ACC112 (cell line): ENCODE results near the gene ZNF462.
A peak's percentile ranks its signal among the peaks of the same experiment; 100 is the strongest.

ENCODE experiments used
- H2AFZ ChIP-seq: fragments of 200-600 bp; sonication (generic); one replicate; pipeline ENCODE4 v1.6.0; 2017; ENCODE audit warnings: antibody characterized with exemption, low read length; ENCODE audit not compliant: unreplicated experiment
- H3K27ac ChIP-seq: fragments of 200-600 bp; sonication (generic); 2 replicates; pipeline ENCODE4 v1.5.1; 2014; ENCODE audit warnings: low read depth, mild to moderate bottlenecking, antibody characterized with exemption, low read length, moderate library complexity
- H3K27me3 ChIP-seq: fragments of 200-600 bp; sonication (generic); 2 replicates; pipeline ENCODE4 v1.6.1; 2014; ENCODE audit warnings: mild to moderate bottlenecking, antibody characterized with exemption, low read length, moderate library complexity, mixed read lengths; ENCODE audit not compliant: insufficient read depth
- H3K36me3 ChIP-seq: fragments of 200-600 bp; sonication (generic); 2 replicates; pipeline ENCODE4 v1.6.1; 2016; ENCODE audit warnings: mild to moderate bottlenecking, antibody characterized with exemption, low read length, moderate library complexity, mixed read lengths; ENCODE audit not compliant: insufficient read depth
- H3K4me1 ChIP-seq: fragments of 200-600 bp; sonication (generic); one replicate; pipeline ENCODE4 v1.6.1; 2016; ENCODE audit warnings: low read length, mixed read lengths; ENCODE audit not compliant: insufficient read depth, unreplicated experiment, control insufficient read depth
- H3K4me3 ChIP-seq: fragments of 200-600 bp; sonication (generic); 2 replicates; pipeline ENCODE4 v1.5.1; 2014; ENCODE audit warnings: mild to moderate bottlenecking, low read depth, low read length
- H3K79me2 ChIP-seq: fragments of 200-600 bp; sonication (generic); one replicate; pipeline ENCODE4 v1.6.0; 2016; ENCODE audit warnings: low read length; ENCODE audit not compliant: control insufficient read depth, unreplicated experiment, insufficient read depth

Gene ZNF462

DNA sequence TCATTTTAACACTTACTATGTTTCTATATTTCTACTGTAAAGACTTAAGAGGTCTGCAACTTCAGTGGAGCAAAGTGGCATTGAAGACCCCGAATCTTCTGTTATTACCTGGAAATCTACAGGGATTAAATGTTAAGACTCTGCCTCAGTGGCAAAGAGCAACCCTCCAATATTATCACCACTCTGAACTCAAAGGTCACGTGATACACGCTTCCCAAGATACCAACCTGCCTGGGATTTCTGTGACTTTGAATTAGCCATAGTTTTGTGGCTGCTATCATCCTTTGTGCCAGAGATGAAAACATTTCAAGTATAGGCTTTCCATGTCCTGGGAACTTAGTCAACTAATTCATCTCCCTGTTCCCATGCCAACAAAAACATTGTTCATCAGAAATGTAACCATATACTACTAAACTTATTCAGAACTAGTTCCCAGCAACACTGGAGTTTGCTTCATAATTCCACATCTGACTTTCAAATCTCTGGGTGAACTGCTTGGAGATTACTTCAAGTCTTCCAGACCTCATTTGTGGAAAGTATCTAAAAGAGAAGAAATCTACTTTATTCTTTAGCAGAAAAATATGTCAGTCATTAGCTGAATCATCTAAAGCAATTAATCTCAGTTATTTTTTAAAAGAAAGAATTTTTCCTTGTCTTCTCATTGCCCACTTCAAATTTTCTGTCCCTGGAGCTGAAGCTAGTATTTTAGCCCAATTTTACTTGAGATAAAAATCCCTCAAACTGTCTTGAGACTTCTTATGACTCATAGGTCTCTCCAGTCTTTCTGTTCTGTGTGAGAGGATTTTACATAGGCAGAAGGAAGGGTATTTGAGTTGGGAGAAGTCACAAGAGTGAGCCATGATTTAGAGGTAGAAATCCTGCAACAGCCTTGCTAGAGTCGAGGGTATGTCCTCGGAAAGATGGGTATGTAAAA, 83.0 kb downstream of the ZNF462 start:
- Histone ChIP-seq H2AFZ (no peak overlapping the region), H3K4me1 (peaks cover 30% of the 10 kb centered on the region), H3K36me3 (peaks cover 13% of the 10 kb centered on the region; the same call in 1 of the 2 replicates), H3K4me3 (peak overlapping the region; percentile 15), H3K27ac (peak overlapping the region; percentile 99), H3K27me3 (no peaks in the 10 kb centered on the region), H3K79me2 (no peaks in the 10 kb centered on the region)

DNA sequence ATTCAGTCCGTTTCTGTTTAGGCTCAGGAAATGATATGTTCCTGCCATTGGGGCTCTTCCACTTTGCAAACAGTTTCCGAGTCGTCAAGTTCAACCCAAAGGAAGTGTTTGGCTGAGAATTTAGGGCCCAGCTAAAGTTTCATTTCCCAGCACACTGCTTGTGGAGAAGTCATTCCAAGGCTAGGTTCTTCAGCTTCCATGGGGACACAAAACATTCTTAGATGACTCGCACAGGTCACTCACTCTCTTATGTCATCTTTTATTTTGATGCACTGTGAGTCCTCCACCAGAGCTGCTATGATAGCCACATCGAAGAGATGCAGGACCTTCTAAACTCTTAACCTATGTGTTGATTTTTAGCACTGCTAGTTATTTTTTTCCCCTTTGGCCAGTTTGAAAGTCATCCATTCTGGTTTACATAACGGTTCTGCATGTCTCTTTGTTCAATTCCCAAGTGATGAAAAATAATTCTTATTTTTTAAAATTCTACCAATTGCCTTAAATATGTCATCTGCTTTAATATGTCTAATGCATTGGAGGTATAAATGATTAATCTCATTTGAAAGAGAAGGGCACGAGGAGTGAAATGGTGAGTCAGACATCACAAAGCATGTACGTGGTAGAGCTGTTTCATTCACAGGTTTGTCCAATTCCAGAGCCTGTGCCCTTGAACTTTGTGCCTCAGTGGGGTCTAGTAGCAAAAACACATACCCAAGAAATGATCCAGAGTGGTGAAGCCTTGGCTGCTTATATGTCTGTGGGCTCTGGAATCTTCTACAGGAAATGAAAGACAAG, 84.3 kb downstream of the ZNF462 start:
- Histone ChIP-seq H3K27me3 (no peaks in the 10 kb centered on the region), H3K79me2 (no peaks in the 10 kb centered on the region), H3K4me3 (no peak overlapping the region), H3K27ac (peak overlapping the region; percentile 99), H3K36me3 (peaks cover 9% of the 10 kb centered on the region; the same call in 1 of the 2 replicates), H2AFZ (no peak overlapping the region), H3K4me1 (peaks cover 30% of the 10 kb centered on the region)

DNA sequence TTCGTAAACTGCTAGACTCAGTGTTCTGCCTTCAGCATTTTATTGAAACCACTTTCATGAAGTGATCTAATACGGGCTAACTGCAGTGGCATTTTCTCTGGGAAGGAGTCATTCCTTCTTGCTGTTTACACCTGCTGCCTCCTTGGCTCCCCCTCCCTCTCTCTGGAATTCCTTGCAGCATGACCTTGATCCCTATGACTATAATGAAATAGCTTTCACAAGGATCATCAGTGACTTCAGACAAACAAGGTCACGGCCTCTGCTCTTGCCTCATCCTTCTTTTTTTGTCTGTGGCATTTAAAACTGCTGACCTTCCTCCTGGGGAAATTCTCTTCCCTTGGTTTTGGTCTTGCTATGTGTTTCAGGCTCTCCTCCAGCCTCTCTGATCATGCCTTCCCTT, 90.2 kb downstream of the ZNF462 start:
- Histone ChIP-seq H3K27ac (peak overlapping the region; percentile 14; the same call in 1 of the 2 replicates), H3K79me2 (no peaks in the 10 kb centered on the region), H3K4me1 (peaks cover 45% of the 10 kb centered on the region), H3K4me3 (no peak overlapping the region), H3K36me3 (peaks cover 24% of the 10 kb centered on the region), H3K27me3 (no peaks in the 10 kb centered on the region), H2AFZ (no peak overlapping the region)

DNA sequence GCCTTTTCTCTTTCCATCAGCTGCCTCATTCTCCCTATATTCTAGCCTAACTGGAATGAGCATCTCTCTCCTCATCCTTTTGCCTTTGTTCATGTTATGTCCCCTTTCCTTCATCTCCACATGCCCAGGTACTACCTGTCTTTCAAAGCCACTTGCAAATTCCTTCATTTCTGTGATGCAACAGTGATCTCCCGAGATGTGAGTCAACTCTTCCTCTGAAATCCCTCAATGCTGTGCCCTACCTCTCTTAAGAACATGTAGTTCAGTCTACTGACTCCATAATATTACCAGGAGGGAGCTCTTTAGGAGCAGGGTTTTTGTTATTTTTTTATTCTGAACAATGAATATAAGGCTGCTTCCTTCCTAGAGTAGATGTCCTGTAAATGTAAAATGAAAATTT, 91.6 kb downstream of the ZNF462 start:
- Histone ChIP-seq H3K4me1 (peaks cover 58% of the 10 kb centered on the region), H3K36me3 (peaks cover 31% of the 10 kb centered on the region), H3K79me2 (no peaks in the 10 kb centered on the region), H3K27me3 (no peaks in the 10 kb centered on the region), H3K27ac (peak overlapping the region; percentile 32; the same call in 1 of the 2 replicates), H2AFZ (no peak overlapping the region), H3K4me3 (no peak overlapping the region)

DNA sequence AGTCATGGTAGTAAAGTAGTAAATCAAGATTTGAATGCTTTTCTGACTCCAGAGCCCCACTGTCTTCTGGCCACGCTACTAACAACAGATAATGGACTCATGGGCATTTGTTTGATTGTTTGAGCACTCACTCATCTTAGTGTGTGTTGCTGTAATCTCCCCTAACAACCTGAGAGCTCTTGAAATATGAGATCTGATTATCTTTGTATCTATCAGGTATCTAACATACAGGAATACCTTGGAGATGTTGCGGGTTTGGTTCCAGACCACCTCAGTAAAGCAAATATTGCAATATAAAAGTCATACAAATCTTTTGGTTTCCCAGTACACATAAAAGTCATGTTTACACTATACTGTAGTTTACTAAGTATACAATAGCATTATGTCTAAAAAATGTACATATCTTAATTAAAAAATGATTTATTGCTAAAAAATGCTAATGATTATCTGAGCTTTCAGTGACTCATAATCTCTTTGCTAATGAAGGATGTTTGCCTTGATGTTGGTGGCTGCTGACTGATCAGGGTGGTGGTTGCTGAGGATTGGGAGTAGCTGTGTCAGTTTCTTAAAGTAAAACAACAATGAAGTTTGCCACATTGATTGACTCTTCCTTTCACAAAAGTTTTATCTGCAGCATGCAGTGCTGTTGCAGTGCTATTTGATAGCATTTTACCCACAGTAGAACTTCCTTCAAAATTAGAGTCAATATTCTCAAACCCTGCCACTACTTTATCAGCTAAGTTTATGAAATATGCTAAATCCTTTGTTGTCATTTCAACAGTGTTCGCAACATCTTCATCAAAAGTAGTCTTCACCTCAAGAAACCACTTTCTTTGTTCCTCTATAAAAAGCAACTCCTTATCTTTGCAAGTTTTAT, 92.2 kb downstream of the ZNF462 start:
- H3K27me3 ChIP-seq, result no peaks in the 10 kb centered on the region
- no peaks in the 10 kb centered on the region for H3K79me2 ChIP-seq
- H3K36me3 ChIP-seq, result peaks cover 38% of the 10 kb centered on the region
- H3K4me3 ChIP-seq, result no peak overlapping the region
- peaks cover 58% of the 10 kb centered on the region for H3K4me1 ChIP-seq
- H2AFZ ChIP-seq, result no peak overlapping the region
- peak overlapping the region; percentile 32; the same call in 1 of the 2 replicates for H3K27ac ChIP-seq

DNA sequence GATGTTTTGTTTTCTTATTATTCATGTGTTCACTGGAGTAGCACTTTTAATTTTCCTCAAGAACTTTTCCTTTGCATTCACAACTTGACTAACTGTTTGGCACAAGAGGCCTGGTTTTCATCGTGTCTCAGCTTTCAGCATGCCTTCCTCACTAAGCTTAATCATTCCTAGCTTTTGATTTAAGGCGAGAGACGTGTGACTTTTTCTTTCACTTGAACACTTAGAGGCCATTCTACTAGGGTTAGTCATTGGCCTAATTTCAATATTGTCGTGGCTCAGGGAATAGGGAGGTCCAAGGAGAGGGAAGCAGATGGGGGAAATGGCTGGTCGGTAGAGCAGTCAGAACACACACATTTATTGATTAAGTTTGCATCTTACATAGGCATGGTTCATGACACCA, 94.0 kb downstream of the ZNF462 start:
- H3K27ac ChIP-seq, result peak overlapping the region; percentile 41
- no peak overlapping the region for H3K4me3 ChIP-seq
- peaks cover 66% of the 10 kb centered on the region for H3K4me1 ChIP-seq
- H3K27me3 ChIP-seq, result no peaks in the 10 kb centered on the region
- H3K36me3 ChIP-seq, result peaks cover 52% of the 10 kb centered on the region
- no peaks in the 10 kb centered on the region for H3K79me2 ChIP-seq
- H2AFZ ChIP-seq, result no peak overlapping the region

DNA sequence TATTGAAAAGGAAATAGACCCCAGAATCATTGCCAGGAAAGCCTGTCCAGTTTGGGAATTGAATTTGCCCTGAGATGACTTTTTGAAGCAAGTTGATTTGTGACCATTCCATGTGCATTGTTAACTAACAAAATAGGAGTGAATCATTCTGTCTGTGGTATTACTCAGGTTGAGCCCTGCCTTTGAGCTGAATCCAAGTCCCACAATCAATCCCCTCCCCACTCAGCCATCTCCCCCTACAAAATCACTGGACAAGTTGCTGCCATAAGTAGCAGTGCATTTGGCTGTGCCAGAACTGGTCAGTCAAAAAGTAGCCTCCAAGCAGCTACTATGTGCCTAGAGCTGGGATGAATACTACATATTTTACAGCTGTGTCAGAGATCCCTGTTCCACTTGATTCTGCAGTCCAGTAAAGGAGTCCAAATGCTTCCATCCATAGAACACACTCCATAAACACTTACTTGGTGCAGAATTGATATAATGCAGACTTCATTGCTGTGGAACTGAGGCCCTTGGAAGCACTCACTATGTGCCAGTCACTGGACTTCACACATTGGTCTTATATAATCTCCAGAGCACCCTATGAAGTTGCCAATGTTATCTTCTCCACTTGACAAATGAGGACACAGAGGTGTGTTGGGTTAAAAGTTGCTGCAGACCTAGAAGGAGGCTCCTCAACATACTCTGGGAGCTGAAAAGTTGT, 96.1 kb downstream of the ZNF462 start:
- H2AFZ ChIP-seq, result no peak overlapping the region
- no peaks in the 10 kb centered on the region for H3K27me3 ChIP-seq
- H3K4me3 ChIP-seq, result no peak overlapping the region
- peaks cover 62% of the 10 kb centered on the region for H3K36me3 ChIP-seq
- H3K27ac ChIP-seq, result peak overlapping the region; percentile 51
- no peaks in the 10 kb centered on the region for H3K79me2 ChIP-seq
- peaks cover 65% of the 10 kb centered on the region for H3K4me1 ChIP-seq

DNA sequence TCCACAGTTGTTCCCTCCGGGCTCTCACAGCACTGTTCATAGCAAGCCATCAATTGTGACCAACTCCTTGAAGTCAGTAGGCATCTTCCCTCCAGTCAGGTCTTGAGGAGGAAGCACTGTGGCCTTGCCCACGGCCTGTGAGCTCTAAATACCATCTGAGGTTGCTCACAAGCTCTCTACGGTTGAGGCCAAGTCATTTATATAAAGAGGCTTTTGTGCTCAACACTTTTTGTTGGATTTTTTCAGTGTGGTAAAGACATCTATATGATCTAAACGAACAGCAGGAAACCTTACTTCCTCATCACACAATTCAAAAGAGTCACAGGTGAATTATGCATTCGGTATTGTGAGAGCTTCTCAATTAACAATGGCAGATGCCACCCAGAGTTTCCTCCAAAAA, 97.3 kb downstream of the ZNF462 start:
- no peak overlapping the region for H3K4me3 ChIP-seq
- no peak overlapping the region for H3K27ac ChIP-seq
- peaks cover 57% of the 10 kb centered on the region for H3K36me3 ChIP-seq
- no peak overlapping the region for H2AFZ ChIP-seq
- H3K4me1 ChIP-seq, result peaks cover 66% of the 10 kb centered on the region
- H3K79me2 ChIP-seq, result peaks cover 3% of the 10 kb centered on the region
- no peaks in the 10 kb centered on the region for H3K27me3 ChIP-seq

DNA sequence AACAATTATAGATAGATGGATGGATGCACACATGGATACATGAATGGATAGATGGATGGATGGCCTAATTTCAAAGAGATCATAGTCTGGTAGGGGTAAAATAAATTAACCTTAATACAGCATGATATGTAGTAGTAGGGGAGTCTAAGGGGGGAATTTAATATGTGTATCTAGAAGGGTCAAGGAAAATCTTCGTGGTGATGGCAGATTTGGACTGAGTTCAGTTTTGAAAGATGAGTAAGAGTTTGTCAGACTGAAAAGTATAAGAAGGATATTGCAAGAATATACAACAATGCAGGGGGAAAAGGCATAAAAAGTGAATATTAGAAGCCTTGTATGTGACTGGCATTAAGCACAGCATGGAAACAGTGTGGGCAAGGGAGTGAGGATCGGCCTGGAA, 98.7 kb downstream of the ZNF462 start:
- H3K27me3 ChIP-seq, result no peaks in the 10 kb centered on the region
- H3K36me3 ChIP-seq, result peaks cover 48% of the 10 kb centered on the region
- H3K27ac ChIP-seq, result peak overlapping the region; percentile 92
- peaks cover 64% of the 10 kb centered on the region for H3K4me1 ChIP-seq
- no peak overlapping the region for H2AFZ ChIP-seq
- peaks cover 3% of the 10 kb centered on the region for H3K79me2 ChIP-seq
- peak overlapping the region; percentile 8; the same call in 1 of the 2 replicates for H3K4me3 ChIP-seq
